GM12801 (cell line): Measurements from ENCODE around the gene CLNK.

Experiments
- CTCF ChIP-seq: IDR thresholded peaks from one replicate; pipeline ENCODE4 v1.5.1; 2011; ENCODE audit warnings: control low read depth; ENCODE audit not compliant: insufficient read length; ENCODE audit errors: extremely low read depth

Gene CLNK

GRCh38 chr4:10623862-10624261 is 60.7 kb downstream of the CLNK start:
- no peak for TF ChIP-seq CTCF

- no peak for TF ChIP-seq CTCF
Measured at GRCh38 chr4:10623241-10623640, 61.3 kb downstream of the CLNK start.

- no peak for TF ChIP-seq CTCF
Measured at GRCh38 chr4:10622728-10623127, 61.8 kb downstream of the CLNK start.

GRCh38 chr4:10620935-10621488 is 63.6 kb downstream of the CLNK start:
- TF ChIP-seq CTCF, result no peak

GRCh38 chr4:10619855-10620254 is 64.7 kb downstream of the CLNK start:
- TF ChIP-seq CTCF, result no peak

GRCh38 chr4:10619220-10619619 is 65.3 kb downstream of the CLNK start:
- no peak for TF ChIP-seq CTCF

GRCh38 chr4:10613926-10614478 is 70.6 kb downstream of the CLNK start:
- no peak for TF ChIP-seq CTCF
